GM21526 (cell line): Measurements from ENCODE around the gene DEPDC5.

Source experiments
- ATAC-seq: cut with Tn5 transposase; IDR thresholded peaks from one replicate; pipeline ENCODE4 v1.9.1; 2021; ENCODE audit warnings: moderate library complexity; ENCODE audit not compliant: unreplicated experiment, low FRiP score

Gene DEPDC5

DNA sequence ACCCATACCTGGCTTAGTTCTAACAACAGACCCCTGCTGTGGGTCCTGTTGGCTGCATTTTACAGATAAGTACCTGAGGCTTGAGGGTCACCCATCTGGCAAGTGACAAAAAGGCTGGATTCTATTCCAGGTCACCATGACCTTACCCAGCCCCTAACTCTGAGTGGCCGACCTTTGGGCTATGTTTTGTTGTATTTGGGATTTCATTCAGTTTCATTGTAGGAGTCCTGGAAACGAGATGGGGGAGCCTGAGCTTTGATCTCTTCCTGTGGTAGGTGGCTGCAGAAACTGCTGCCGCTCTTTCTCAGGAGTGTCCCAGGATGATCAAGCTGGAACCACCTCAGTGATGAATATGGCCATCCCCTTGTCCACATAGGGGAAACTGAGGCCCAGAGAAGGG is 165.9 kb downstream of the DEPDC5 start:
- no peak for ATAC-seq

DNA sequence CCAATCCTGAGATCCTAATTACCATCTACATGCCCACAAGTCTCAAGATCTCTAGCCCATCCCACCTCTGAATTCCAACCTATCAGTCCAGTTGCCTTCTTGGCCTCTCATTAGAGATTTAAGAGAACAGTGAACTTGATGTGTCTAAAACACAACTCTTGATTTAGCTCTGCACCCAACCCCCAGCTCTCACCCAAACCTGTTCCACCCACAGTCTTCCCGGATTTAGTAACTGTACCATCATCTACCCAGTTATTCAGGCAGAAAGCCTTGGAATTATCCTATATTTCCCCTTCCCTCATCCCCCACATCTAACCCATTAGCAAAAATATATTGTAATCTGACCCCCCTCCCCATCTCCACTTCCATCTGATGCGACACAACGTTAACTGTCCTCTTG is 166.5 kb downstream of the DEPDC5 start:
- ATAC-seq, result no peak

DNA sequence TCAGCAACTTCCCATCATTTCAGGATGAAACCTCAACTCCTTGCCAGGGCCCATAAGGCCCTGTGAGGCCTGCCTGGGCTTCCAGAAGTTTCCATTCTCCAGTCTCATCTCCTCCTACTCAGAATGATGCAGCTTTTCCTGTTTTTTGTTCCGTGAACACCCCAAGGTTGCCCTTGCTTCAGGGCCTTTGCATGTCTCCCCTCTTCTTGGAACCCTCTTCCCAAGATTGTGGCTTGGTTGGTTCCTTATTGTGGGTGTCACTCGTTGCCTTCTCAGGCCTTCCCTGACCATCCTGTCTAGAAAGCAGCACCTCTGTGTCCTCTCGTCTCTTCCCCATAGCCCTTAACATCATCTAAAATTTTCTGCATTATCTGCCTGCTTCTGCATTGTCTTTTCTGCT is 167.3 kb downstream of the DEPDC5 start:
- ATAC-seq, result no peak

DNA sequence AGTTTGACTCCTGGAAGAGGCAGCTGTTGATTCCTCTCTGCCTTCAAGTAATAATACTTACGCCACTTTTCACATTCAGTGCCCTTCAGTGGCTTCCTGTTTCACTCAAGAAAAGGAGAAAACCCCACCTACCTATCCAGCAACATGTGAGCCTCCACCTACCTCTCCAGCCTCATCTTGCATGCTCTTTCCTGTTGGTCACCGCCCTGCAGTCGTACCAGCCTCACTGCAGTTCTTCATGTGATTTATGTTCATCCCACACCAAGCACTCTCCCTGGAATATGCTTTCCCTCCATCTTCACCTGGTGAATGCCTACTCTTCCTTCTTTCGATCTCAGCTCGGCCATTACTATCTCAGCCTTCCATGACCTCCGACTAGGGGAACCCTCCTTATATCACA is 168.7 kb downstream of the DEPDC5 start:
- ATAC-seq, result no peak

DNA sequence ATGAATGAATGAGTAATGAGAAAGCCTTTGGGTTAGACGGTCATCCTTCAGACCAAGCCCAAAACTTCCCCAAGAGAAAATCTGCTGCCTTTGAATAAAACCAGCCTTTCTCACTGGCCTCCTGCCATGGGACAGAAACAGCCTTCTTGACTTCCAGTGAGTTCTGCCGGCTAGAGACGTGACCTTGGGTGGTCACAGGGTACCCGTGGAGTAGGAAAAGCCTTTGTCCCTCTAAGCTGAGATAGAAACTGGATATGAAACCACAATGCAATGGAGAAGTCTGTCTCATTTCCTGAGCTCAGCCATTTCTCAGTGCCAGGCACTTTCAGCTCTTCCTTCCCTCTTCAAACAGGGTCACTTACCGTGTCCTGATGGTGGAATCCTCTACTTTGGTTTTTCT is 169.3 kb downstream of the DEPDC5 start:
- ATAC-seq, result no peak

DNA sequence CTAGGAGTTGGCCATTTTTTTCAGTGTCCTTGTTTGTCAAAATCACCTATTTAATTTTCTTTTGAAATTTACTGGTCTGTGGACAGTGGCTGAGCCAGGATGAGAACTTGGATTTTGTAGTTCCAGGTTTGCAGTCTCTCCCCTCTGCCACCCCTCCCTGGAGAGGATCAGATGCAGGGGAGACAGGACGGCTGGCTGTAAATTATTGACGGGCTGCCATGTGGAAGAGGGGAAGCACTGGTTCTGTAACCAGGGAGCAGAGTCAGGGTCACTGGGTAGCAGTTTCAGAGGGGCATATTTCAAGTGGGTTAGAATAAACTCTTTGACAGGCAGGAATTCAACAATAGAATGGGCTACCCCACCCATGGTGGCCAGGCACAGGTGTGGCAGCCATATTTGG is 169.9 kb downstream of the DEPDC5 start:
- ATAC-seq, result no peak

DNA sequence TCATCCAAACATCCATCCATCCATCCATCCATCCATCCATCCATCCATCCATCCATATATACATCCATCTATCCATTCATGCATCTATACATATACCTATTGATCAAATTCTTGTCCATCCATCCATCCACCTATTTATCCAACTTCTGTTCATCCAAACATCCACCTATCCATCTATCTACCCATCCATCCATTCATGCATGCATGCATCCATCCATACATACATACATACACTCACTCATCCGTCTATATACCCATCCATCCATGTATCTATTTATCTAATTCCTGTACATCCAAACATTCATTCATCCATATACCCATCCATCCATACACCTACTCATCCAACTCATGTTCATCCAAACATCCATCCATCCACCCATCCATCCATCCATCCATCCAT is 171.2 kb downstream of the DEPDC5 start:
- no peak for ATAC-seq

DNA sequence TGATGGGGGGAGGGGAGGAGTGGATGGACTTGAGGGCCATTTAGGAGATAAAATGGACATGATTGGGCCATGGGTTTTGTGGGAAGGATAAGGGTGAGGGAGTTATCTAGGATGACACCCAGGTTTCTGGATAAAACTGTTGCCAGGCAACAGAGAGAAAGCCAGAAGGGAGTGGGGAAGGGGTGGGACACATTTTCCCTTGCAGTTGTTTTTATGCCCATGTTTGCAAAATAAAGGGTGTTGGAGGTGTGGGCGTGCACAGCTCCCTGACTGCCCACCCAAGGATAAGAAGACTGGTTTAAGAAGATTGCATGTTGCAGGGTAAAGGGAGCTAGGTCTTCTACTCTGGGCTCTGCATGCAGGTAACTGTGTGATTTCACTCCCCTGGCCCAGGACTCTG is 172.2 kb downstream of the DEPDC5 start:
- ATAC-seq, result no peak

DNA sequence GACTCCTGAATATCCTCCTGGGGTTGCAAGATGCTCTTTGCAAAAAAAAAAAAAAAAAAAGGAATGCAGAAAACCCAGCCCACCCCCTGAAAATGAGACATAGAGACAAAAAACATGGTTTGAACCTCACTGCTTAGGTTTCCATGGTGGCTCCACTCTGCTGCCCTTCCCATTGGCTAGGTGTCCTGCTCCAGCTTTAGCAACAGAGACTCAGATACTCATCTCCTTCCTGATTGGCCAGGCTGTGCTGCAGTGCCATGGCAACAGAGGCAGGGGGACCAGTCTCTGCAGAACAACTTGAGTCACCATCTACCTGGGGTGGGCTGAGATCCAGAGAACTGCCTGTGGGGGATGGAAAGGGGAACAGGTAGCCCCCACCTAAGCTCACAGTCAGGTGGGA is 173.2 kb downstream of the DEPDC5 start:
- no peak for ATAC-seq

DNA sequence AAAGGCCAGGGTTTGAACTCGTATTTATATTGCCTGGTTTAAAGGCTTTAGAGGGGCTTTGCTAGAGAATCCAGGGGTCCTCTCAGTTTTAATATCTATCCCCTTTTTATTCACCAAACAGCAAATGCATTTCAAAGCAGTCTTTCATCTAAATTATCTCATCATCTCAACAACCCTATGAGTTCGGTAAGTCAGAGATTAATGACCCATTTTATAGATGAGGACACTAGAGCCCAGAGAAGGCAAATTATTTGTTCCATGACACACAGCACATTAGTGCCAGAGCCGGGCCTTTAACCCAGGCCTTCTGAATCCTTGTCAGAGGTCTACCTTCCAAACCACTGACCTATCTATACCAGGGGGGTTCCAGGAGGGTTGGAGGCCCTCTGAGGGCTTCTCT is 173.7 kb downstream of the DEPDC5 start:
- no peak for ATAC-seq

DNA sequence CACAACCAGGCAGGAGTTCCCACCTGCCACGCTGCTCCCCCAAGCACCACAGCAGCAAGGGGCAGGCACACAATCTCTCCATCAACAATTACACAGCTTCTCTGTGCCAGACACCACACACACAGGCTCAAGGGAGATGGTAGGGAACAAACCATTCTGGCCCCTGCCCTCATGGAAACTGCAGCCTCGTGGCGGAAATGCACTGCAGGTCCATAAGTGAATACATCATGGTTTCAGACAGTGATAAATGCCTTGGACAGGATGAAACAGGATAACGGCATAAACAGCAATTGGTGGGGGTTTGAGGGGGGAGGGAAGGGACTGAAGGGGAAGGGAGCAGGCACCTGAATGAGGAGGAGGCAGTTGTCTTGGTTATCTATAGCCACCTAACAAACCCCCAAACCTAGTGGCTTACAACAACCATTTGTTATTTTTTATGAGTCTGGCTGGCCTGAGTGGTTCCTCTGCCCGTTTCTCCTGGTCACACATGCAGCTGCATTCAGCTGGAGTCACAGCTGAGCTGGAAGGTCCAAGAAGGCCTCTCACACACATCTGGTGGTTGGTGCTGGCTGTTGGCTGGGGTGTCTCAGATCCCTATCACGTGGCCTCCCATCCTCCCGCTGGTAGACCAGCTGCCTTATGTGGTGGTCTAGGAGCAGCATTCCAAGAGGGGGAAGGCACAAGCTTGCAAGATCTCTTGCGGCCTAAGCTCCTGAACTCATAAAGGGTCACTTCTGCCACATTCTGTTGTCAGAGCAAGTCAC is 175.5 kb downstream of the DEPDC5 start:
- ATAC-seq, result no peak

DNA sequence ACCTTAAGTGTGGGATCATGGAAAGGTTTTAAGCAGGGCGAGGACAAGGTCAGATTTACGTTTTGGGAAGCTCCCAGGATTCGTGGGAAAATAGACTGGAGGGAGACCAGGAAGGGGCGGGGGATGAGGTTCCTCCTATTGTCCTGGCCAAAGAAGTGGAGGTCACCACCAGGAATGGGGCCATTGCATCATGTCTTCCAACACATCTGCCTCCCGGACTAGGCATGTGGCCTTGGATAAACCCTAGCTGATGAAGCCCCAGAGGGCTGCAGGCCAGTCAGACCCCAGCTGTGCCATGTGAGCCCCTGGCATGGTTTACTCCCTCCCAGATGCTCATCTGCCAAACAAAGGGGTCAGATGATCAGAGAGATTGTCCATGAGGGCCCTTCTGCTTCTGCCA is 179.0 kb downstream of the DEPDC5 start:
- ATAC-seq, result no peak

DNA sequence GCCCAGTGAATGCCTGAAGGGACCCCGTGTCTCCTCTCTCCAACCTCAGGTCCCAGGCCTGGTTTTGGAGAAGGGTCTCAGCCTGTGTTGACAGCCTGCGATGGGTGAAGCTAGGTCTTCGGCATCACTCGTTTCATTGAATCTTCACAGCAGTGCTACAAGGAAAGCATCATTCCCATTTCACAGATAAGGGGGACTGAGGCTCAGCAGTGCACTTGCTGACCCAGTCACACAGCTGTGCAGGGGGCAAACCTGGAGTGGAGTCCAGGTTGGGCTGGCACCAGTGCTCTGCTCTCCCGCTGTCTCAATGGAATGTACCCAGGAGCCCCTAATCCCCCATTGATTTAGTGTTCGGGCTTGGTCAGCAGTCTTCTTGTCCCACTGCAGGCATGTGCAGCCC is 179.6 kb downstream of the DEPDC5 start:
- no peak for ATAC-seq

DNA sequence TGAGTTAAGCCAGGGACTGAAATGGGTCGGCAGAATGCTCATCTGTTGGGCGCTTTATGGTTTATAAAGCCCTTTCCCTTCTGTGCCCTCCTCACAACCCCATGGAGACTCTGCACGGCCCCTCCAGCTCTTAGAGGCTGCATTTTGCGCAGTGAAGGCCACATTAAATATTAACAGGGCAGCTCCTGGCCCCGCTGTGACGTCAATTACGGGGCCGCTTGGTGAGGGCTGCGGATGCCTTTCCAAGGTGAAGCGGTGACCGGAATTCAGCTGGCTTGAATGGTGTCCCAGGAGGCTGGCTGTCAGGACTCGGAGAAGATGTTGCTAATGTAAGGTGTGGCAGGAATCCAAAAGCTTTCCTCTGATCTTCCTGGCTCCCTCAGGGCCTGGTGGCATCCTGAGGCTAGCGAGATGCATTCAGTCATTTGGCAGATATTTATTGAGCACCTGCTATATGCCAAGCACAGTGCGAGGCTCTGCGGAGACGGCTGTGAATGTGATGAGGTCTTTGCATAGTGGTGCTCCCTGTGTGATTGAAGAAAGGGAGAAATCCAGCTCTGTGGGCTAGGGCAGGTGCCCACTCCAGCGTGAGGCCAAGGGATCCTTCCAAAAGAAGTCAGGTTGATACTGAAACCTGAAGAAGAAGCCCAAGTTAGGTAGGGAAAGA is 180.1 kb downstream of the DEPDC5 start:
- ATAC-seq, result no peak

DNA sequence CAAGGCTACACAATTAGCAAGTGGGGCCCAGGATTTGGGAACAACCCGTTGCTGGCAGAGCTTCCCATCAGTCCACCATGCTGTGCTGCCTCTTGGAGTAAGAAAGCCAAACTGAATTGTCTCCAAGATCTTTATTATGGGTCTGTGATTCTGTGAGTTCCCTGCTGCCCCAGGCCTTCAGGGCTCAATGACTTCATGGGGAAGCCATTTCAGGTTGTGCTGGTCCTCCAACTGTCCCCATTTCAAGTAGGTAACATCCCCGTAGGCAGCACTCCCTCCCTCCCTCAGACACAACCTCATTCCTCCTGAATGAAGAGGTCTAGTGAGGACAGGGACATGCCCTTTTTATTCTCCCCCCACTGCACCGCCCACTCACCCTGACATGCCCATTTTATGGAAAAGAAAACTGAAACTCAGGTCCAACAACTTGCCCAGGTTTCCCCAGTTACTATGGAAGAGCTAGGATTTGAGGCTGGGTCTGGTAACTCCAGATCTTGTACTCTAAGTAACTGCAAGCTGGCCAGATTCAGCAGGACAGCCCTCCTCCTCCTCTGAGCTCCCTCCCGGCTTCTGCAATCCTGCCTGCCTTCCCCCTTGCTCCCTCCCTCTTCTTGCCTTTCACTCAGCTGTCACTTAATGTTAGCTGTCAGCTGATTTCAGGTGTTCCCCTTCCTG is 182.3 kb downstream of the DEPDC5 start:
- ATAC-seq, result no peak

DNA sequence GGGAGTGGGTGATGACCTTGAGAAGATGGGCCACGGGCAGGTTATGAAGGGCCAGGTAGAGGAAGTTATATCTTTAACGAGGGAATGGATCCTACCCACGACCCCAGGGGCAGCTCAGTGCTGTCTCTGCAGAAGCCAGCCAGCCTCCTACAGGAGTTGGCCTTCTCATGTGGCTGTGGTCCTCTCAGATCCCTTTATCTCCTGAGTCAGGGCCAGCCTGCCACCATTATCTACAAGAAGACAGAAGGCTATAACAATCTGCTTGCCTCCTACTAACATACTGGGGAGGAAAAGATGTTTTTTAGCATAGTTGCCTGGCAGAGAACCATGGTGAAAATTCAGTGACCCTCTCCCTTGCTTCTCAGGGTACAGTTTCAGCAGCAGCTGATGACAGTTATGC is 183.5 kb downstream of the DEPDC5 start:
- ATAC-seq, result no peak

DNA sequence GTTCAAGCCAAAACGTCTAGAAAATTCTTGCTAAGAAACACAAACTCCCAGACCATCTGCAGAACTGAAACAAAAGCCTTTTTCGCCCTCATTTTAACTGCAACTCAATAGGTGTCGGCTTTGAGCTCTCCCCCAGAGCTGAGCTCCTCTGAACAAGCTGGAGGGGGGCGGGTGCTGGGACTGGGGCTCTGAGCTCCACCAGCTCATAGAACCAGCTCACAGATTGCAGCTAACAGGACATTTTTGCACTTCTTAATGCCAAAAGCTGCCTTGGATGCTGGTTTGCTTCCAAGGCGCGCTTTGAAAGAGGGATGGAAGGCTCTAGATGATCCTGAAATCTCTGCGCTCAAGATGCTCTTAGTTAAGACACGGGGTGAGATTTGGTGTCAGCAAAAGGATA is 184.5 kb downstream of the DEPDC5 start:
- ATAC-seq, result no peak

DNA sequence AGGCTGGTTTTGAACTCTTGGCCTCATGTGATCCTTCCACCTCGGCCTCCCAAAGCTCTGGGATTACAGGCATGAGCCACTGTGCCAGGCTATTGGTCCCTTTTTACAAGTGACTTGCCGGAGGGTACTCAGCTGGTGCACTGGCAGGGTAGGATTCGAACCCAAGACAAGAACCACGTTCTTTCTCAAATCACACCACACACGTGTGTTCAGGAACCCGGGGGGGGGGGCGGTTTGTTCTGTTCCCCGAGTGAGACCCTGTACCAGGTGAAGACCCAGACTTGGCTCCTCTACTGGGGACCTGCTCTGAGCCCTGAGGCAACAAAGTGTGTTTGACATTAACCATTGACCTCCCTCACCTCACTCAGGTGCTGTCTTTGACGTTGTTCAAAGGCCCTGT is 186.7 kb downstream of the DEPDC5 start:
- no peak for ATAC-seq

DNA sequence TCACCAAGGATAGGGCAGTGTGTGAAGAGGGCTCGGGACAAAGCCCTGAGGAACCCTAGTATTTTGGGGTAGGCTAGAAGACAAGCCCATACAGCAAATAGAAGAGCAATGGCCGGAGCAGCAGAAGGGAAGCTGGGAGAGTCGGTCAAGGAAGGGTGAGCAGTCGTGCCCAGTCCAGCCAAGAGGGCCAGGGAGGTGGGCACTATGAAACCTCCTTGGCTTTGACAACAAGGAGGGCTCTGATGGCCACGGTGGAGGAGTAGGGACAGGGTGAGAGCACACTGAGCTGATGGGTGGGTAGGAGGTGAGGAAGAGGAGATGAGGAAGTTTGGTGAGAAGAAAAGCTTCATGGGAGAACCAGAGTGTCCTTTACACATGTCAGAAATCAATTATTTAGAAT is 188.3 kb downstream of the DEPDC5 start:
- ATAC-seq, result no peak

DNA sequence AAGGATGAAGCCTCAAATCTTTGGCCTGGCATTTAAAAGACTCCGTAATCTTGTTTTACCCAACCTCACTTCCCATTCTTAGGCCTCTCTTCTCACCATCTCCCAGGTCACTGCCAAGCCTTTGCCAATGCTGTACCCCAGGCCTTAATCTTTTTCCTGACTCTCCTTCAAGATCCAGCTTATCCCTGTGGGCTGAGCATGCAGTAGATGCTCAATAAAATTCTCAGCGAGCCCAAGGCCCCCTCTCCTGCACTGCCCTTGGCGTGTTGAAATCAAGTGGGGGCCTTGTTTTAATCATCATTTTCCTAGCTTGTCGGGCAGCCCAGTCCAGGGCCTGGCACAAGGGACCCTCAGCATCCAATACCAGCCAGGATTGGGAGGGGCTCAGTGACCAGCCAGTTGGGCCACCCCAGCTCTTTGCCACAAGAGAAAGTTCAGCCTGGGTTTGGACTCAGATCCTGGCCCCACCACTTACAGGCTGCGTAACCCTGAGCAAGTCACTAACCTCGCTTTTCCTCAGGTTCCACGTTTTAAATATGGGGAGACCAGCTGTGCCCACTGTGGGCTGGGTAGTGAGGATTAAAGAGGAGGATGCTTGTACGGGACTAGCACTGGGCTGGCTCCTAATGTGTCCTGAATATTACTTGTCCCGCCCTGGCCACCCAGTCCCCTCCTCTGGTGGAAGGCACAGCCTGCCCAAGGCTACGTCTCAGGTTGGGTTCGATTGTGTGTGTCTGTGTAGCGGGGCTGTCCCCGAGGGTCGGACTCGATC is 189.6 kb downstream of the DEPDC5 start:
- ATAC-seq, result no peak
